ENCODE results near the gene CCDC194. TPM values are rescaled to one million over a fixed set of nuclear protein-coding genes. Genes with fewer than 3 reads are reported as not detected.
A peak's percentile ranks its signal among the peaks of the same experiment; 100 is the strongest.

Gene CCDC194
- total and polyA plus RNA-seq, 2 of the 13 experiments (the other 11 are each of a cell fraction or from before 2014, with no cell fraction given) = 0.13 to 0.21 TPM

DNA sequence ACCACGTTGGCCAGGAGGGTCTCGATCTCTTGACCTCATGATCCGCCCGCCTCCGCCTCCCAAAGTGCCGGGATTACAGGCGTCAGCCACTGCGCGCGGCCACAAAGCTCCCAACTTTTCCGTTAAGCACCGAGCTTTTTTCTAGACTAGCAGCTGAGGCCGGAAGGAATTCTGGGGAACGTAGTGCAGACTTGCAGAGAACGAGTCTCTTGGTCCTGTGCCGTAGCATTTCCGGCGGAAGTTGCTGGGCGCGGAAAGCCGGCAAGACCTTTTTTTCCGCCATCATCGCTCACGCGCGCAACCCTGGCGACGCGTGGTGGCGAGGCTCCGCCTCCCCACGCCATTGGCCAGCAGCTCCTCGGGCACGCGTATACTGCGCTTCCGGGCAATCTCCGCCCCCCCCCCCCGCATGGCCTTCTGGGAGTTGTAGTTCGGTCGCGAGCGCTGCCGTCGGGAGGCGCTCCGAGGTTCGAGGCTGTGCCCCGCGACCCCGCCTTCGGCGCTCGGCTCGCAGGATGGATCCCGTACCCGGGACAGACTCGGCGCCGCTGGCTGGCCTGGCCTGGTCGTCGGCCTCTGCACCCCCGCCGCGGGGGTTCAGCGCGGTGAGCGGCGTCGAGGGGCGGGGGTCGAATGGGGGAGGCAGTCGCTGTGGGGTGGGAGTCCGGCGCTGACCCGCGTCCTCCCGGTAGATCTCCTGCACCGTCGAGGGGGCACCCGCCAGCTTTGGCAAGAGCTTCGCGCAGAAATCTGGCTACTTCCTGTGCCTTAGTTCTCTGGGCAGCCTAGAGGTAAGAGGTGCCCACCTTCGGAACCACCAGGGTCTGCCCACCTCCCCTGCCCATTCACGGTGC is 25.9 kb upstream of the CCDC194 start, which contains the start of gene MVB12A (continued):
- TF ChIP-seq, protein P1, sequence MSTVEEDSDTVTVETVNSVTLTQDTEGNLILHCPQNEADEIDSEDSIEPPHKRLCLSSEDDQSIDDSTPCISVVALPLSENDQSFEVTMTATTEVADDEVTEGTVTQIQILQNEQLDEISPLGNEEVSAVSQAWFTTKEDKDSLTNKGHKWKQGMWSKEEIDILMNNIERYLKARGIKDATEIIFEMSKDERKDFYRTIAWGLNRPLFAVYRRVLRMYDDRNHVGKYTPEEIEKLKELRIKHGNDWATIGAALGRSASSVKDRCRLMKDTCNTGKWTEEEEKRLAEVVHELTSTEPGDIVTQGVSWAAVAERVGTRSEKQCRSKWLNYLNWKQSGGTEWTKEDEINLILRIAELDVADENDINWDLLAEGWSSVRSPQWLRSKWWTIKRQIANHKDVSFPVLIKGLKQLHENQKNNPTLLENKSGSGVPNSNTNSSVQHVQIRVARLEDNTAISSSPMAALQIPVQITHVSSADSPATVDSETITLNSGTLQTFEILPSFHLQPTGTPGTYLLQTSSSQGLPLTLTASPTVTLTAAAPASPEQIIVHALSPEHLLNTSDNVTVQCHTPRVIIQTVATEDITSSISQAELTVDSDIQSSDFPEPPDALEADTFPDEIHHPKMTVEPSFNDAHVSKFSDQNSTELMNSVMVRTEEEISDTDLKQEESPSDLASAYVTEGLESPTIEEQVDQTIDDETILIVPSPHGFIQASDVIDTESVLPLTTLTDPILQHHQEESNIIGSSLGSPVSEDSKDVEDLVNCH (CRISPR knock-in tag; IDR thresholded peaks at IDR 0.05) = no peak
- TF ChIP-seq PBX2 (CRISPR knock-in tag; IDR thresholded peaks at IDR 0.05) = no peak
- TF ChIP-seq THAP9 (CRISPR knock-in tag; IDR thresholded peaks at IDR 0.05; ENCODE audit: borderline replicate concordance) = peak; percentile 86; the same call in 1 of the 2 replicates
- TF ChIP-seq ZNF619 (CRISPR knock-in tag; IDR thresholded peaks at IDR 0.05) = peak; percentile 75
- peak; percentile 66 for TF ChIP-seq SALL1 (CRISPR knock-in tag; IDR thresholded peaks at IDR 0.05)
- no peak for TF ChIP-seq ZSCAN20 (CRISPR knock-in tag; IDR thresholded peaks at IDR 0.05; ENCODE audit: borderline replicate concordance)
- peak; percentile 56; the same call in 1 of the 2 replicates for TF ChIP-seq POLR2AphosphoS5 (IDR thresholded peaks at IDR 0.05; ENCODE audit: low read depth, low read length)
- peak; percentile 85 for TF ChIP-seq SALL2 (CRISPR knock-in tag; IDR thresholded peaks at IDR 0.05)
- TF ChIP-seq ZNF326 (CRISPR knock-in tag; IDR thresholded peaks at IDR 0.05; ENCODE audit: borderline replicate concordance) = peak; percentile 70; the same call in 1 of the 2 replicates
- TF ChIP-seq RARA (CRISPR knock-in tag; IDR thresholded peaks at IDR 0.05) = no peak; the same call in 1 of the 2 replicates
- peak; percentile 88 for TF ChIP-seq E2F1 (CRISPR knock-in tag; IDR thresholded peaks at IDR 0.05)
- TF ChIP-seq, protein P2, sequence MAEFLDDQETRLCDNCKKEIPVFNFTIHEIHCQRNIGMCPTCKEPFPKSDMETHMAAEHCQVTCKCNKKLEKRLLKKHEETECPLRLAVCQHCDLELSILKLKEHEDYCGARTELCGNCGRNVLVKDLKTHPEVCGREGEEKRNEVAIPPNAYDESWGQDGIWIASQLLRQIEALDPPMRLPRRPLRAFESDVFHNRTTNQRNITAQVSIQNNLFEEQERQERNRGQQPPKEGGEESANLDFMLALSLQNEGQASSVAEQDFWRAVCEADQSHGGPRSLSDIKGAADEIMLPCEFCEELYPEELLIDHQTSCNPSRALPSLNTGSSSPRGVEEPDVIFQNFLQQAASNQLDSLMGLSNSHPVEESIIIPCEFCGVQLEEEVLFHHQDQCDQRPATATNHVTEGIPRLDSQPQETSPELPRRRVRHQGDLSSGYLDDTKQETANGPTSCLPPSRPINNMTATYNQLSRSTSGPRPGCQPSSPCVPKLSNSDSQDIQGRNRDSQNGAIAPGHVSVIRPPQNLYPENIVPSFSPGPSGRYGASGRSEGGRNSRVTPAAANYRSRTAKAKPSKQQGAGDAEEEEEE (CRISPR knock-in tag; IDR thresholded peaks at IDR 0.05; ENCODE audit: borderline replicate concordance) = no peak
- 0 out of 2 replicates have a peak, but pooled peaks have one; percentile 55 for TF ChIP-seq ZFP37 (CRISPR knock-in tag; IDR thresholded peaks at IDR 0.05; ENCODE audit: borderline replicate concordance)
- TF ChIP-seq, protein P3, sequence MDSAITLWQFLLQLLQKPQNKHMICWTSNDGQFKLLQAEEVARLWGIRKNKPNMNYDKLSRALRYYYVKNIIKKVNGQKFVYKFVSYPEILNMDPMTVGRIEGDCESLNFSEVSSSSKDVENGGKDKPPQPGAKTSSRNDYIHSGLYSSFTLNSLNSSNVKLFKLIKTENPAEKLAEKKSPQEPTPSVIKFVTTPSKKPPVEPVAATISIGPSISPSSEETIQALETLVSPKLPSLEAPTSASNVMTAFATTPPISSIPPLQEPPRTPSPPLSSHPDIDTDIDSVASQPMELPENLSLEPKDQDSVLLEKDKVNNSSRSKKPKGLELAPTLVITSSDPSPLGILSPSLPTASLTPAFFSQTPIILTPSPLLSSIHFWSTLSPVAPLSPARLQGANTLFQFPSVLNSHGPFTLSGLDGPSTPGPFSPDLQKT (CRISPR knock-in tag; IDR thresholded peaks at IDR 0.05; ENCODE audit: borderline replicate concordance) = peak; percentile 63; the same call in 1 of the 2 replicates
- TF ChIP-seq YEATS2 (CRISPR knock-in tag; IDR thresholded peaks at IDR 0.05; ENCODE audit: borderline replicate concordance) = peak; percentile 86; the same call in 1 of the 2 replicates
